Measurements from ENCODE around the gene SLC12A2.
A peak's percentile ranks its signal among the peaks of the same experiment; 100 is the strongest.

SLC12A2 gene

GRCh38 chr5:128085413-128085812 is 1.8 kb downstream of the SLC12A2 start:
- no peaks in the 10 kb centered on the region for H3K36me3 ChIP-seq (ENCODE audit: insufficient read depth, low read length)
- H4K20me1 ChIP-seq (ENCODE audit: insufficient read depth, low read length) = peaks cover 15% of the 10 kb centered on the region; the same call in 1 of the 2 replicates
- H3K9me3 ChIP-seq (ENCODE audit: insufficient read depth, low read length, severe bottlenecking) = no peaks in the 10 kb centered on the region
- no peak for ATAC-seq (ENCODE audit: insufficient read depth, low read depth)
- peak overlapping the region; percentile 51 to 77; a peak in 3 of 4 replicates for H3K4me3 ChIP-seq (ENCODE audit: low read depth in 1 of 2, low read length in 2 of 2)
- no peak overlapping the region for H2AFZ ChIP-seq (ENCODE audit: low read depth, low read length)
- H3K27me3 ChIP-seq (ENCODE audit: insufficient read depth, low read length, poor library complexity) = no peaks in the 10 kb centered on the region
- peak overlapping the region; percentile 100 for H3K4me2 ChIP-seq (ENCODE audit: insufficient read depth, low read length)
- DNase-seq = no peak
- H3K27ac ChIP-seq (ENCODE audit: low read length) = no peak overlapping the region
- peaks cover 57% of the 10 kb centered on the region for H3K4me1 ChIP-seq (ENCODE audit: insufficient read depth, low read length)
- peak overlapping the region; percentile 94 for H3K9ac ChIP-seq (ENCODE audit: low read depth, low read length)
- H3K79me2 ChIP-seq (ENCODE audit: insufficient read depth, low read length) = peaks cover 58% of the 10 kb centered on the region
- TF ChIP-seq CTCF (IDR thresholded peaks at IDR 0.05; ENCODE audit: borderline replicate concordance, extremely low read depth, low read length, poor library complexity, severe bottlenecking) (no peak), EZH2 (IDR thresholded peaks at IDR 0.05; ENCODE audit: borderline replicate concordance, low read depth, low read length, severe bottlenecking) (no peak)

- no peak for TF ChIP-seq EZH2 (IDR thresholded peaks at IDR 0.05; ENCODE audit: borderline replicate concordance, low read depth, low read length, severe bottlenecking)
- no peak for TF ChIP-seq CTCF (IDR thresholded peaks at IDR 0.05; ENCODE audit: borderline replicate concordance, extremely low read depth, low read length, poor library complexity, severe bottlenecking)
- H3K27ac ChIP-seq (ENCODE audit: low read length) = no peak overlapping the region
- H3K9ac ChIP-seq (ENCODE audit: low read depth, low read length) = no peak overlapping the region
- H3K27me3 ChIP-seq (ENCODE audit: insufficient read depth, low read length, poor library complexity) = no peaks in the 10 kb centered on the region
- H2AFZ ChIP-seq (ENCODE audit: low read depth, low read length) = no peak overlapping the region
- DNase-seq (no peak), ATAC-seq (ENCODE audit: insufficient read depth, low read depth) (no peak)
- H3K79me2 ChIP-seq (ENCODE audit: insufficient read depth, low read length) = peaks cover 28% of the 10 kb centered on the region
- H3K9me3 ChIP-seq (ENCODE audit: insufficient read depth, low read length, severe bottlenecking) = peaks cover 5% of the 10 kb centered on the region
- no peak overlapping the region for H3K4me2 ChIP-seq (ENCODE audit: insufficient read depth, low read length)
- peaks cover 8% of the 10 kb centered on the region; the same call in 1 of the 2 replicates for H3K36me3 ChIP-seq (ENCODE audit: insufficient read depth, low read length)
- peaks cover 10% of the 10 kb centered on the region; the same call in 1 of the 2 replicates for H3K4me1 ChIP-seq (ENCODE audit: insufficient read depth, low read length)
- H3K4me3 ChIP-seq (ENCODE audit: low read depth in 1 of 2, low read length in 2 of 2) = no peak overlapping the region
- H4K20me1 ChIP-seq (ENCODE audit: insufficient read depth, low read length) = peaks cover 3% of the 10 kb centered on the region; the same call in 1 of the 2 replicates
These were observed 8.0 kb downstream of the SLC12A2 start for GRCh38 chr5:128091579-128091978.

GRCh38 chr5:128092144-128092543 is 8.6 kb downstream of the SLC12A2 start:
- no peak overlapping the region for H3K27ac ChIP-seq (ENCODE audit: low read length)
- no peak overlapping the region for H3K9ac ChIP-seq (ENCODE audit: low read depth, low read length)
- H3K4me1 ChIP-seq (ENCODE audit: insufficient read depth, low read length) = peaks cover 5% of the 10 kb centered on the region; the same call in 1 of the 2 replicates
- H3K9me3 ChIP-seq (ENCODE audit: insufficient read depth, low read length, severe bottlenecking) = peaks cover 10% of the 10 kb centered on the region
- peaks cover 3% of the 10 kb centered on the region; the same call in 1 of the 2 replicates for H4K20me1 ChIP-seq (ENCODE audit: insufficient read depth, low read length)
- H3K4me2 ChIP-seq (ENCODE audit: insufficient read depth, low read length) = no peak overlapping the region
- peaks cover 8% of the 10 kb centered on the region; the same call in 1 of the 2 replicates for H3K36me3 ChIP-seq (ENCODE audit: insufficient read depth, low read length)
- no peak overlapping the region for H2AFZ ChIP-seq (ENCODE audit: low read depth, low read length)
- DNase-seq (no peak), ATAC-seq (ENCODE audit: insufficient read depth, low read depth) (no peak)
- H3K27me3 ChIP-seq (ENCODE audit: insufficient read depth, low read length, poor library complexity) = no peaks in the 10 kb centered on the region
- no peak overlapping the region for H3K4me3 ChIP-seq (ENCODE audit: low read depth in 1 of 2, low read length in 2 of 2)
- peaks cover 22% of the 10 kb centered on the region for H3K79me2 ChIP-seq (ENCODE audit: insufficient read depth, low read length)
- no peak for TF ChIP-seq EZH2 (IDR thresholded peaks at IDR 0.05; ENCODE audit: borderline replicate concordance, low read depth, low read length, severe bottlenecking)

- Histone ChIP-seq H3K4me1 (ENCODE audit: insufficient read depth, low read length) (no peaks in the 10 kb centered on the region), H3K4me2 (ENCODE audit: insufficient read depth, low read length) (no peak overlapping the region), H3K27me3 (ENCODE audit: insufficient read depth, low read length, poor library complexity) (no peaks in the 10 kb centered on the region), H3K9ac (ENCODE audit: low read depth, low read length) (no peak overlapping the region), H3K79me2 (ENCODE audit: insufficient read depth, low read length) (peaks cover 13% of the 10 kb centered on the region; the same call in 1 of the 2 replicates), H4K20me1 (ENCODE audit: insufficient read depth, low read length) (peaks cover 3% of the 10 kb centered on the region; the same call in 1 of the 2 replicates), H2AFZ (ENCODE audit: low read depth, low read length) (no peak overlapping the region), H3K36me3 (ENCODE audit: insufficient read depth, low read length) (peaks cover 8% of the 10 kb centered on the region; the same call in 1 of the 2 replicates), H3K9me3 (ENCODE audit: insufficient read depth, low read length, severe bottlenecking) (peaks cover 18% of the 10 kb centered on the region), H3K27ac (ENCODE audit: low read length) (no peak overlapping the region), H3K4me3 (ENCODE audit: low read depth in 1 of 2, low read length in 2 of 2) (no peak overlapping the region)
- no peak for DNase-seq
- TF ChIP-seq EZH2 (IDR thresholded peaks at IDR 0.05; ENCODE audit: borderline replicate concordance, low read depth, low read length, severe bottlenecking) (no peak), CTCF (IDR thresholded peaks at IDR 0.05; ENCODE audit: borderline replicate concordance, extremely low read depth, low read length, poor library complexity, severe bottlenecking) (no peak)
- no peak for ATAC-seq (ENCODE audit: insufficient read depth, low read depth)
These were observed 9.8 kb downstream of the SLC12A2 start for GRCh38 chr5:128093368-128093767.
